Smooth muscle cell (in vitro differentiated cells): Measurements from ENCODE around the gene COQ9. TPM values are rescaled to one million over a fixed set of nuclear protein-coding genes. Genes with fewer than 3 reads are reported as not detected.

Source experiments
- DNase-seq: peaks from one replicate; lab custom pipeline; 2025; ENCODE audit not compliant: unreplicated experiment; lab: John Stamatoyannopoulos, UW
- H2AFZ ChIP-seq: fragments of 200-600 bp; sonication (generic); 2 replicates; pipeline ENCODE4 v1.6.0; 2016; ENCODE audit warnings: antibody characterized with exemption, low read depth, mild to moderate bottlenecking
- H3F3A ChIP-seq: fragments of 200-600 bp; sonication (generic); 2 replicates; pipeline ENCODE4 v1.6.0; 2017; ENCODE audit warnings: antibody characterized with exemption, low read depth
- H3K27ac ChIP-seq: fragments of 200-600 bp; sonication (generic); 2 replicates; pipeline ENCODE4 v1.5.1; 2016; ENCODE audit warnings: low read depth, mild to moderate bottlenecking
- H3K27me3 ChIP-seq: fragments of 200-600 bp; sonication (generic); 2 replicates; pipeline ENCODE4 v1.6.1; 2016; ENCODE audit warnings: low read depth, mild to moderate bottlenecking
- H3K36me3 ChIP-seq: fragments of 200-600 bp; sonication (generic); 2 replicates; pipeline ENCODE4 v1.5.1; 2016; ENCODE audit warnings: low read depth
- H3K4me1 ChIP-seq: fragments of 200-600 bp; sonication (generic); 2 replicates; pipeline ENCODE4 v1.5.1; 2016; ENCODE audit warnings: low read depth
- H3K4me2 ChIP-seq: fragments of 200-600 bp; sonication (generic); 2 replicates; pipeline ENCODE4 v1.6.0; 2016; ENCODE audit warnings: mild to moderate bottlenecking
- H3K4me3 ChIP-seq: fragments of 200-600 bp; sonication (generic); 2 replicates; pipeline ENCODE4 v1.5.1; 2016; ENCODE audit warnings: mild to moderate bottlenecking
- H3K79me2 ChIP-seq: fragments of 200-600 bp; sonication (generic); 2 replicates; pipeline ENCODE4 v1.6.0; 2016; ENCODE audit warnings: low read depth, mild to moderate bottlenecking
- H3K9ac ChIP-seq: fragments of 200-600 bp; sonication (generic); 2 replicates; pipeline ENCODE4 v1.6.0; 2016; ENCODE audit warnings: low read depth
- H3K9me3 ChIP-seq: fragments of 200-600 bp; sonication (generic); replicated peaks from 2 replicates; pipeline ENCODE4 v1.5.1; 2016; ENCODE audit warnings: low read depth
- H4K20me1 ChIP-seq: fragments of 200-600 bp; sonication (generic); 2 replicates; pipeline ENCODE4 v1.6.0; 2016; ENCODE audit warnings: low read depth
- WGBS: methylation state at CpG from one replicate; pipeline ENCODE4 v1.1.7; 2016; ENCODE audit warnings: low lambda C conversion rate; 5-methylcytosine and 5-hydroxymethylcytosine counted together
- polyA plus RNA-seq: library from polyadenylated mRNA; unstranded; fragments of >200 nt; fragmentation: Nextera tagmentation; extraction: Ambion mirVana; gene quantifications from 2 replicates; pipeline ENCODE4 v1.2.1, GENCODE V29; 2016
- total RNA-seq: library from RNA; depleted of rRNA; stranded (reverse); fragments of >200 nt; gene quantifications from 2 replicates; pipeline ENCODE4 v1.2.3, GENCODE V29; 2014
- TF ChIP-seq, protein P1 (sequence below): fragments of 200-600 bp; sonication (generic); IDR thresholded peaks from 2 replicates; pipeline ENCODE4 v1.5.1; 2017; ENCODE audit warnings: borderline replicate concordance, mild to moderate bottlenecking, antibody characterized with exemption; ENCODE audit not compliant: insufficient read depth, poor library complexity, severe bottlenecking

Gene COQ9
- total and polyA plus RNA-seq, 2 experiments from 2014 or later = 34.7 to 62.1 TPM

DNA sequence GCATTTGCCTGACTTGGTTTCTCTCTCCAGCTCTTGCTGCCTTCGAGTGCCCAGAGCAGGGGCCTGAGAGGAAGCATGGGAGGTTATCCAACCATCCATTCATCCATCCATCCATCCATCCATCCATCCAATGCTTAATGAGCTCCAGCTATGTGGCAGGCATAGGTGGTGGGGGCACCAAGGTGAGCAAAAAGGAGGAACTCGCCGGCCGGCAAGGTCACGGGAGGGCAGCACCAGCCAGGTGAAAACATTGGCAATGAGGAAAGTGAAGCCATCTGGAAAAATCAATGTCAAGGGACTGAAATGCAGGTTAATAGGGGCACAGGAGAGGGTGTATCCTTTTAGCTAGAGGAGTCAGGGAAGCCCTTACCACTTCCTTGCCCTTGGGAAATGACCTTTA is 57.2 kb downstream of the COQ9 start:
- Histone ChIP-seq H3K9ac (no peak overlapping the region), H3K9me3 (no peaks in the 10 kb centered on the region), H3K4me1 (peaks cover 9% of the 10 kb centered on the region), H4K20me1 (no peaks in the 10 kb centered on the region), H3K79me2 (no peaks in the 10 kb centered on the region), H3F3A (no peaks in the 10 kb centered on the region), H3K36me3 (no peaks in the 10 kb centered on the region), H3K27me3 (no peaks in the 10 kb centered on the region), H3K4me3 (no peak overlapping the region), H3K27ac (no peak overlapping the region), H2AFZ (no peak overlapping the region), H3K4me2 (no peak overlapping the region)
- WGBS = 94% methylated on average over 5 of the region's 5 CpGs
- DNase-seq = no peak
- TF ChIP-seq, protein P1, sequence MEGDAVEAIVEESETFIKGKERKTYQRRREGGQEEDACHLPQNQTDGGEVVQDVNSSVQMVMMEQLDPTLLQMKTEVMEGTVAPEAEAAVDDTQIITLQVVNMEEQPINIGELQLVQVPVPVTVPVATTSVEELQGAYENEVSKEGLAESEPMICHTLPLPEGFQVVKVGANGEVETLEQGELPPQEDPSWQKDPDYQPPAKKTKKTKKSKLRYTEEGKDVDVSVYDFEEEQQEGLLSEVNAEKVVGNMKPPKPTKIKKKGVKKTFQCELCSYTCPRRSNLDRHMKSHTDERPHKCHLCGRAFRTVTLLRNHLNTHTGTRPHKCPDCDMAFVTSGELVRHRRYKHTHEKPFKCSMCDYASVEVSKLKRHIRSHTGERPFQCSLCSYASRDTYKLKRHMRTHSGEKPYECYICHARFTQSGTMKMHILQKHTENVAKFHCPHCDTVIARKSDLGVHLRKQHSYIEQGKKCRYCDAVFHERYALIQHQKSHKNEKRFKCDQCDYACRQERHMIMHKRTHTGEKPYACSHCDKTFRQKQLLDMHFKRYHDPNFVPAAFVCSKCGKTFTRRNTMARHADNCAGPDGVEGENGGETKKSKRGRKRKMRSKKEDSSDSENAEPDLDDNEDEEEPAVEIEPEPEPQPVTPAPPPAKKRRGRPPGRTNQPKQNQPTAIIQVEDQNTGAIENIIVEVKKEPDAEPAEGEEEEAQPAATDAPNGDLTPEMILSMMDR = no peak

DNA sequence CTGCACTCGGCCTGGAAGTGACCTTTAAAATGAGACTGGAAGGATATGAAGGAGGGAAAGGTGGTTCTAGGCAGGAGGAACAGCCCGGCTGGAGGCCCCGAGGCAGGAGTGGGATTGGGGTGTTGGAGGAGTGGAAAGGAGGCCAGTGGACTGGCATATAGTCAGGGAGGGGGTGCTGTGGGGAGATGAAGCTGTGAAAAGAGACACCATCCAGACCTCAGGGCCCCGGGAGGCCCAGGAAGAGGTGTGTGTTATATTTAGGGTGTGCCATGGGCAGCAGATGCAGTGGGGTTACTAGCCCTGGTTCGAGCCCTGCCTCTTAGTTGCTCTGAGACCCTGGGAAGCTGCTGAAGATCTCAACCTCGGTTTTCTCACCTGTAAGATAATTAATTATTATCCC is 57.9 kb downstream of the COQ9 start:
- Histone ChIP-seq H3K4me1 (peaks cover 9% of the 10 kb centered on the region), H3K4me2 (no peak overlapping the region), H3K27ac (no peak overlapping the region), H3K9ac (no peak overlapping the region), H4K20me1 (no peaks in the 10 kb centered on the region), H3F3A (no peaks in the 10 kb centered on the region), H3K27me3 (no peaks in the 10 kb centered on the region), H3K36me3 (no peaks in the 10 kb centered on the region), H3K9me3 (no peaks in the 10 kb centered on the region), H3K79me2 (no peaks in the 10 kb centered on the region), H2AFZ (no peak overlapping the region), H3K4me3 (no peak overlapping the region)
- no peak for DNase-seq
- 90% methylated on average over 6 of the region's 6 CpGs for WGBS
- TF ChIP-seq, protein P1 = no peak

DNA sequence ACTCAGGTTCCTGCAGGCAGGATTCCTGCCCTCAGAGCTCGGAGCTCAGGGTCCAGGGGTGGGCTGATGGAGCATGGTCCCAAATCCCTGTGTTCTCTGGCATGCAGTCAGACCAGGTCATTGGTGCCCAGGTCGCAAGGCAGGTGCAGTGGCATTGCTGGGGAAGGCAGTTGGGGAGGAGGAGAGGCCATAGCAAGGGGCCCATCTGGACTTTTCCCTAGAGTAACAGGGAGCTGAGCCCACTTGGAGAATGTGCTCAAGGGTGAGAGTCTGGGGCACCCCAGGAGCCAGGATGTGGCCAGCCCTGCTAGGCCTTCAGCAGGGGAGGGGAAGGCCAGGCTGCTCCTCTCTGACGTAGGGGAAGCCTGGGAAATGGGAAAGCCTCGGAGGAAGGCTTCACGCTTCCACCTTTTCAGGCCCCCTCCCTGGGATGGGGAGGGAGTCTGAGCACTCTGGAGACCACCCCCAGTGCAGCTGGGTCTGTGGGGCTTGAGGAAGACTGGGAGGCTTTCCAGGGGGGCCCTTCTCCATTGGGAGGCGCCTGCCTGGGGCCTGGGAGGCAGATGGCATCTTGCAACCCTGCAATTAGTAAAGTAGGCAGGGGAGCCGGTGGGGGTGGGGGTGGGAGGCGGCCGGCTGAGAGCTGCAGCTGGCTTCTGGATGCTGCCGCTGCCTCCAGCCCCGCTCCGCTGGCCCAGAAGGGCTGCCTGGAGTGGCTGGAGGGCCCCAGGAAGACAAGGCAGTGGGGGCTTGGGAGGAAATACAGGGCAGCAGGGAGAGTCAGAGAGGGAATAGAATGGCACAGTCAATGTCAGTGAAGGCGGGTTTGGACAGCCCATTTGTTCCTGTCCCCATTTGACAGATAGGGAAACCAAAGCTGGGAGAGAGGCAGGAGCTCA is 60.1 kb downstream of the COQ9 start:
- Histone ChIP-seq H4K20me1 (no peaks in the 10 kb centered on the region), H2AFZ (no peak overlapping the region), H3F3A (no peaks in the 10 kb centered on the region), H3K4me3 (no peak overlapping the region), H3K9me3 (no peaks in the 10 kb centered on the region), H3K4me2 (no peak overlapping the region), H3K36me3 (no peaks in the 10 kb centered on the region), H3K9ac (no peak overlapping the region), H3K27me3 (no peaks in the 10 kb centered on the region), H3K4me1 (peaks cover 9% of the 10 kb centered on the region), H3K27ac (no peak overlapping the region), H3K79me2 (no peaks in the 10 kb centered on the region)
- TF ChIP-seq, protein P1 = no peak
- no peak for DNase-seq
- 44% methylated on average over 9 of the region's 13 CpGs for WGBS

DNA sequence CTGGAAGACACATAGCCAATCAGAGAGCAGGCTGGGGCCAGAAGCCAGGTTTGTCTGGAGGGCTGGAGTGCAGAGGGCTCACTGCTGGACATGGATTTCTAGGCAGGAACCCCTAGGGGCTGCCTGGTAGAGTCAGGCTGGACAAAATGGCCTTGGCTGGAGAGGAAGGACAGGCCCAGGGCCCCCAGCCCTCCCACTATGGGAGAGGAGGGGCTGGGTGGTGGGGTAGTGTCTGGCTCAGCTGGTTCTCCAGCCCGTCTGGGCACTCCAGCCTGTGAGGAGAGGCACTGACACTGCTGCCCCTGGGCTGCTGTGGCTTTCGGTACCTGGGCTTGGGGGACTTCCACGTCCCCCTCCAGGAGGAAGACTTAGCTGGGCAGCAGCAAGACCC is 60.8 kb downstream of the COQ9 start:
- Histone ChIP-seq H3K36me3 (no peaks in the 10 kb centered on the region), H2AFZ (no peak overlapping the region), H3K27me3 (no peaks in the 10 kb centered on the region), H3K9ac (no peak overlapping the region), H3F3A (peaks cover 5% of the 10 kb centered on the region), H3K79me2 (no peaks in the 10 kb centered on the region), H3K4me1 (peaks cover 9% of the 10 kb centered on the region), H3K9me3 (no peaks in the 10 kb centered on the region), H3K4me2 (no peak overlapping the region), H3K27ac (no peak overlapping the region), H3K4me3 (no peak overlapping the region), H4K20me1 (no peaks in the 10 kb centered on the region)
- TF ChIP-seq, protein P1 = no peak
- WGBS = 63% methylated on average over 3 of the region's 3 CpGs
- no peak for DNase-seq
